Uterus (tissue), 4 donors: Measurements from ENCODE around the gene PPP1R2B. TPM values are rescaled to one million over a fixed set of nuclear protein-coding genes. Genes with fewer than 3 reads are reported as not detected.
"Not testable (repeated sequence)": the region's sequence is repeated elsewhere in the genome, so short reads cannot be mapped to it uniquely, and the experiment has no call there.

Experiments used
- DNase-seq, 2 donors: peaks; one replicate each; pipeline ENCODE4 v3.0.0-alpha.2; 2019 to 2020
- H3K27ac ChIP-seq, 2 donors: fragments of 200-600 bp; sonication (generic); 1 replicate in 1 of 2; 2 replicates in 1 of 2; pipeline ENCODE4 v1.5.1; 2016 to 2018
- H3K27me3 ChIP-seq, 2 donors: fragments of 200-600 bp; sonication (generic); one replicate each; pipeline ENCODE4 v1.5.1; 2018 to 2019; ENCODE audit warnings: control low read depth in 1 of 2
- H3K36me3 ChIP-seq, 2 donors: fragments of 200-600 bp; sonication (generic); one replicate each; pipeline ENCODE4 v1.5.1; 2019; ENCODE audit warnings: control low read depth in 1 of 2
- H3K4me1 ChIP-seq, 2 donors: fragments of 200-600 bp; sonication (generic); one replicate each; pipeline ENCODE4 v1.5.1; 2018 to 2019; ENCODE audit warnings: control low read depth in 1 of 2
- H3K4me3 ChIP-seq, 2 donors: fragments of 200-600 bp; sonication (generic); 1 replicate in 1 of 2; 2 replicates in 1 of 2; pipeline ENCODE4 v1.5.1; 2018 to 2019; ENCODE audit warnings: mild to moderate bottlenecking in 1 of 2
- H3K9me3 ChIP-seq, 2 donors: fragments of 200-600 bp; sonication (generic); one replicate each; pipeline ENCODE4 v1.5.1; 2019; ENCODE audit warnings: control low read depth in 1 of 2
- CTCF ChIP-seq, 4 experiments: fragments of 200-600 bp in 2 of 4; fragments of 450-650 bp in 2 of 4; sonication (generic) in 2 of 4; IDR thresholded peaks; one replicate each; pipeline ENCODE4 v1.5.1; 2016 to 2019; ENCODE audit warnings: antibody characterized with exemption in 4 of 4, mild to moderate bottlenecking in 2 of 4, moderate library complexity in 1 of 4
- POLR2A ChIP-seq, 2 donors: fragments of 450-650 bp; IDR thresholded peaks; one replicate each; pipeline ENCODE4 v1.6.1; 2016; ENCODE audit warnings: antibody characterized with exemption in 2 of 2, mild to moderate bottlenecking in 1 of 2, moderate library complexity in 1 of 2
- intact Hi-C: fragments of 100-400 bp; cut with DNase I; formaldehyde crosslinking; loops from one replicate; pipeline ENCODE4 v1.15.1; 2023; ENCODE audit warnings: low total_unique reads
- total RNA-seq, 4 donors: library from RNA; depleted of rRNA in 3 of 4; stranded (reverse); fragments of >200 nt in 3 of 4; gene quantifications; one replicate each; pipeline versions ENCODE4 v1.1.0 to v1.2.4, GENCODE V29; 2014 to 2023
- donor health status: DM: yes; HTN: yes; CAD: no.

PPP1R2B gene
- total RNA-seq, 4 donors from 2014 or later = 0.46 TPM; not detected in 3

DNA sequence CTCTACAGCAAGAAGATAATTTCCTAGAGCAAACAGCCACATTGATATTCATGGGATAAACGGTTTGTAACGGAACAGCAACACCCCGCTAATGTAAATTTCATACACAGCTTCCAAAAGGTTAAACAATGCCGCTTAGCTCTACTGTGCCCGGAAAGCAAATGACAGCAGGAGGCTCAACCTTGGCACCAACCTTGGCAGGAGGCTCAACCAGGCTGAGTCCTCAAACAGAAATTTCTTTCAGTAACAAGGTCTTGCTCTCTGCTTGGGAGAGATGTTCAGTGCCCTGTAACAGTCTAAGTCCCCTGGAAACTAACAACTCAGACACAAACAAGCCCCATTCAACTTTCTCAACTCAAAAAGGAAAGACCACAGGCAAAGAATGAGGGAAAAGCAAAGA is 11.1 kb upstream of the PPP1R2B start:
- H3K9me3 ChIP-seq = no peaks in the 10 kb centered on the region
- H3K27me3 ChIP-seq = no peaks in the 10 kb centered on the region
- intact Hi-C loops = no loop called here
- no peak overlapping the region for H3K27ac ChIP-seq
- no peaks in the 10 kb centered on the region for H3K36me3 ChIP-seq
- TF ChIP-seq POLR2A (IDR thresholded peaks at IDR 0.05) (no peak), CTCF (IDR thresholded peaks at IDR 0.05) (no peak)
- no peak for DNase-seq
- H3K4me1 ChIP-seq = no peaks in the 10 kb centered on the region
- no peak overlapping the region for H3K4me3 ChIP-seq

DNA sequence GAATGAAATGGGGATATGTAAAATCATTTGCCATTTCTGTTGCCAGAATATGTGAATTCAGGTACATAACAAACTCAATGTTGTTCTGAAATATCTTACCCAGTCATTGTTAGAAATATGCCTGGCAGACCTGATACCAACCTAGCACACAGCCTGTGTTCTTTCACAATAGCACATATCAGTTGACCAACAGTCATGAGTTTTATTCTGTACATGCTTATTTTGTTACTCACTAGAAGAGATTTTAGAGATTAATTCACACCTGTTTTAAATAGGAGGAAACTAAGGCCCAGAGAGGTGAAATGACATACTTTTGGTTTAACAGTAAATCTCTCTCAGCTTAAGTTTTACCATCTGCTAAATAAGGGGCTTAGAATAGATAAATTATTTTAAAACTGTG is 8.4 kb upstream of the PPP1R2B start:
- Histone ChIP-seq H3K27ac (no peak overlapping the region), H3K9me3 (no peaks in the 10 kb centered on the region), H3K27me3 (no peaks in the 10 kb centered on the region), H3K4me3 (no peak overlapping the region), H3K4me1 (no peaks in the 10 kb centered on the region), H3K36me3 (no peaks in the 10 kb centered on the region)
- intact Hi-C loops = no loop called here
- DNase-seq = no peak
- TF ChIP-seq POLR2A (IDR thresholded peaks at IDR 0.05) = no peak
- no peak for TF ChIP-seq CTCF (IDR thresholded peaks at IDR 0.05)

DNA sequence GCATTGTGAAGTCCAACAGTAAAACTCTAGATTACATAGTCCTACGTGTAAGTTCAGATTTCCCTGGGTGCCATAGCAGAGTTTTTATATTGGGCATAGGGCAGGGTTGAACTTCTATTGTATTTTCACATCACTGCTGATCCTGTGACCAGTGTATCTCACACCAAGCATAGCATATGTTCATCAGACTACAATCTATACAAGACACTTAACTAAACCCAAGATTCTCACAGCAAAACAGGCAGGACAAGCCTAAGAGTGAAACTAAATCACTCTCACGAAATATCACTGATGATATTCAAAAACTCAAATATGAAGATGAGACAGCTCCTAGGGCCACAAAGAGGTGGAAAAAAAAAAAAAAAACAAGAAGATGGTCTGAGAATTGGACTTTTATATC is 3.2 kb upstream of the PPP1R2B start:
- Histone ChIP-seq H3K27me3 (no peaks in the 10 kb centered on the region), H3K27ac (no peak overlapping the region), H3K36me3 (no peaks in the 10 kb centered on the region), H3K4me1 (no peaks in the 10 kb centered on the region), H3K9me3 (no peaks in the 10 kb centered on the region), H3K4me3 (no peak overlapping the region)
- intact Hi-C loops = no loop called here
- TF ChIP-seq CTCF (IDR thresholded peaks at IDR 0.05) (no peak), POLR2A (IDR thresholded peaks at IDR 0.05) (no peak)
- DNase-seq = no peak

GRCh38 chr5:156848447-156848846 is 1.6 kb upstream of the PPP1R2B start:
- H3K9me3 ChIP-seq, H3K27me3 ChIP-seq, H3K4me1 ChIP-seq, DNase-seq, H3K27ac ChIP-seq, H3K4me3 ChIP-seq, H3K36me3 ChIP-seq, intact Hi-C loops: not testable (repeated sequence)

- Histone ChIP-seq H3K9me3 (peaks cover 0 to 3% of the 10 kb centered on the region in 2 donors), H3K27ac (no peak overlapping the region), H3K4me3 (no peak overlapping the region), H3K36me3 (no peaks in the 10 kb centered on the region), H3K27me3 (no peaks in the 10 kb centered on the region), H3K4me1 (no peaks in the 10 kb centered on the region)
- no peak for DNase-seq
- TF ChIP-seq CTCF (IDR thresholded peaks at IDR 0.05) (no peak), POLR2A (IDR thresholded peaks at IDR 0.05) (no peak)
- intact Hi-C loops = no loop called here
Observed at GRCh38 chr5:156851880-156852279, 1.8 kb downstream of the PPP1R2B start.

DNA sequence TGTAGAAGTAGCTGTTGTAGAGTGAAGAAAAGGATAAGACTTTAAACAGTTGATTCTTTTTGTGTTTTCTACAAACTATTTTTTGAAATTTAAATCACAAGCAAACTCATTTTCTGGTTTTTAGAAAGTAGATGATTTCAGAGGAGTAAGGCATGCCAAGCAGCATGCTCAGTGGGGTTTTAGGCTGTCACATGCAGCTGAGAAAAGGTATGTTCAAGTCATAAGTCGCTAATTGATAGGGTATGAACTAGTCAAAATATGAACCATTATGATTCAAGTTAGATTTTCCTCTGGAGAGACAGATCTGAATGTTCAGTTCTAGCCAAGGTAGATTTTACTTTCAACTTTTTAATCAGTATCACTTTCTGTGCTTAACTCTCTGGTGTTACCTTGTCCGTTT is 3.0 kb downstream of the PPP1R2B start:
- DNase-seq, H3K27ac ChIP-seq, H3K27me3 ChIP-seq, H3K4me1 ChIP-seq, H3K4me3 ChIP-seq, H3K36me3 ChIP-seq, intact Hi-C loops, H3K9me3 ChIP-seq: not testable (repeated sequence)
